Activated CD4-positive, alpha-beta memory T cell treated with anti-CD3 and anti-CD28 coated beads, Interleukin-2, amount 10 ng/mL, durations not matched to agents 7 days and 5 days (primary cell): ENCODE measurements around the gene FOXJ1. TPM values are rescaled to one million over a fixed set of nuclear protein-coding genes. Genes with fewer than 3 reads are reported as not detected.
A peak's percentile ranks its signal among the peaks of the same experiment; 100 is the strongest.

Source experiments
- CTCF ChIA-PET: fragments of 350-600 bp; sonication (Branson Sonifier 250); formaldehyde crosslinking; loops from one replicate; lab custom pipeline; 2021; ENCODE audit warnings: antibody characterized with exemption, inconsistent platforms; lab: Charles Lee
- POLR2A ChIA-PET: fragments of 350-600 bp; sonication (Branson Sonifier 250); formaldehyde crosslinking; loops from one replicate; lab custom pipeline; 2021; ENCODE audit warnings: antibody characterized with exemption; lab: Charles Lee
- DNase-seq: peaks from one replicate; pipeline ENCODE4 v3.0.0-alpha.2; 2020
- H3K27ac Mint-ChIP-seq: one replicate; pipeline ENCODE4 v1.8.0; 2021; ENCODE audit warnings: mild to moderate bottlenecking, mixed read lengths
- H3K27me3 Mint-ChIP-seq: one replicate; pipeline ENCODE4 v1.8.0; 2021; ENCODE audit warnings: mixed read lengths
- H3K36me3 Mint-ChIP-seq: one replicate; pipeline ENCODE4 v1.8.0; 2021; ENCODE audit warnings: low read depth, mixed read lengths
- H3K4me1 Mint-ChIP-seq: one replicate; pipeline ENCODE4 v1.8.0; 2021; ENCODE audit warnings: mixed read lengths
- H3K4me3 Mint-ChIP-seq: one replicate; pipeline ENCODE4 v1.8.0; 2021; ENCODE audit warnings: mild to moderate bottlenecking, mixed read lengths
- H3K9me3 Mint-ChIP-seq: one replicate; pipeline ENCODE4 v1.8.0; 2021; ENCODE audit warnings: mixed read lengths
- total RNA-seq, 2 experiments: library from RNA; stranded (reverse); gene quantifications; one replicate each; pipeline ENCODE4 v1.2.3, GENCODE V29; 2021

Gene FOXJ1
- total RNA-seq, 2 experiments from 2014 or later, result 0.13 to 0.15 TPM

GRCh38 chr17:76149214-76149613 lies 8.2 kb upstream of the FOXJ1 start:
- Mint-ChIP-seq H3K4me3 (no peak overlapping the region), H3K36me3 (peaks cover 67% of the 10 kb centered on the region), H3K27ac (no peak overlapping the region), H3K9me3 (no peaks in the 10 kb centered on the region), H3K27me3 (no peaks in the 10 kb centered on the region), H3K4me1 (peaks cover 55% of the 10 kb centered on the region)
- no peak for DNase-seq
- POLR2A ChIA-PET, result no interaction called here
- CTCF ChIA-PET, result no interaction called here

GRCh38 chr17:76148015-76148326 lies 6.9 kb upstream of the FOXJ1 start:
- DNase-seq, result no peak
- no peak overlapping the region for H3K4me3 Mint-ChIP-seq
- H3K36me3 Mint-ChIP-seq, result peaks cover 57% of the 10 kb centered on the region
- peaks cover 67% of the 10 kb centered on the region for H3K4me1 Mint-ChIP-seq
- H3K27ac Mint-ChIP-seq, result no peak overlapping the region
- H3K9me3 Mint-ChIP-seq, result no peaks in the 10 kb centered on the region
- ChIA-PET CTCF (interaction anchor here (0.6 kb wide), 1 partner anchor 132 kb away, joined by 3 read pairs; no protein-coding TSS in a partner anchor), POLR2A (no interaction called here)
- no peaks in the 10 kb centered on the region for H3K27me3 Mint-ChIP-seq

DNA sequence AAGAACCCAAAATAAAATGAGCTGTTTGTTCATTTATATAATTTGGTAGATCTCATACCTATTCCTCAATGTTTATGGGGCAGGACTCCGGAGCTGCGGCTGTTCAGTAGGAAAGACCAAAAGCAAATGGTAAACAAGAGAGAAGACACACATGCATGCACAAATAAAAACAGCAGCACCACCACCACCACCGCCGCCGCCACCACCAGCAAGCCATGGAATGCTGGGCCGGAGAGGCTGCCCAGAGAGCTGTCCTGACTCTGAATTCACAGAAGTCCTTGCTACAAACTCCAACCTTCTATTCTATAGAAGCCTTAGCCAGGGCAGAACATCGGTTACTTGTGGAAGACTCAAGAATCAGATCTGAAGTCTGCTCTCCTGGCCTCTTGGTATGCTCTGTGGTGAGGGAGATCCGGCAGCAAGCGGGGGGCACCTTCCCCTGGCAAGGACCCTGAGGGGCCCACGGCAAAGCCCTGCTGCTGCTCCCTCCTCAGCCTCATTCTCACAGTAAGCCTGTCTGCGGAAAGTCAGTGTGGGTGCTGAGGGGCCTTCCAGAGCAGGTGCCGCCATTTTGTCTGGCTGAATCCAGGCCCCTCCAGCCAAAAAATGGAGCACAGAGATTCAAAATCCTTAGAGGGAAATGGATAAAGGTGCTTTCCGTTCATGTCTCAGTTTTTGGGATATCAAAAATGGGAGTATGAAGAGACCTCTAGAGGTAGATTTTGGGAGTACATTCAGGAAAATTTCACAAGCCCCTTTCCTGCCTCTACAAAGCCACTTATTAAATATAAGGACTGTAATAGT lies 6.4 kb upstream of the FOXJ1 start:
- Mint-ChIP-seq H3K27me3 (no peaks in the 10 kb centered on the region), H3K4me1 (peaks cover 68% of the 10 kb centered on the region), H3K9me3 (no peaks in the 10 kb centered on the region), H3K27ac (peak overlapping the region; percentile 56), H3K4me3 (no peak overlapping the region), H3K36me3 (peaks cover 52% of the 10 kb centered on the region)
- POLR2A ChIA-PET, result interaction anchor here (2.5 to 8.1 kb wide), 3 partner anchors 33 to 124 kb away, joined by 16 to 173 read pairs (median 26); no protein-coding TSS in a partner anchor
- DNase-seq, result no peak
- CTCF ChIA-PET, result interaction anchor here (1.5 to 7.1 kb wide), 2 partner anchors 24 to 32 kb away, joined by 3 to 47 read pairs; no protein-coding TSS in a partner anchor

DNA sequence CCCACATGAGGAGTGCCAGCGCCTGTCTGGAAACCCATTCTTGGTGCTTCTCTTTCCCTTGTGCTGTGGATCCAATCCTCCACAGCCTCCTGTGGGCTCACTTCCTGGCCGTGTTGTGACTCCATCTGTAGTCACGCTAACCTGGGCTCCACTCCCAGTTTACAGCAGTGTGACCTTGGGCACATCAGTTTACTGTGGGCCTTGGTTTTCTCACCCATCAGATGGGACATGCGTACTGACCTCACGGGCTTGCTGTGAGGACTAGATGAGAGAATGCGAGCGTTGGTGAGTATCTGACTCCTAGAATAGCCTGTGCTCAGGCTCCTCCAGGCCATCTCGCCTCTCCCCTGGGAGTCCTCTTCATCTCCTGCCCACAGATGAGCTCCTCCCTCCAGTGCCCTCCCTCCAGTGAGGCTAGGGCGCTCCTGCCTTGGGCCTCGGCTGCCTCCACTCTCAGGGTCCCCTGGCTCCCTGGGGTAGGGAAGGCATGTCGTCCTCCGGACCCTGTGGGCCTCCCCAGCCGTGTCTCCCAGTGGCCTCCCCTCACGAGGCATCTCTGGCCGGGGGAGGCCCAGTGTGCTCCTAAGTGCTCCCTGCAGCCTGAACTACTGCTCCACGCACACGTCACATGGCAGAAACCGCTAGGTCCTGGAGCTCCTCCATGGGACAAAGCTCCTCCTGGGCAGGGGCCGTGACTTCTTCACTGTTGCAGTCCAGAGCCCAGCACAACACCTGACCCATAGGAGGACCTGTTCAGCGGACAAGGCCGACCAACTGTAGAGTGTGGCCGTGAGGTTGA lies 5.2 kb upstream of the FOXJ1 start:
- Mint-ChIP-seq H3K27ac (peak overlapping the region; percentile 91), H3K27me3 (no peaks in the 10 kb centered on the region), H3K4me1 (peaks cover 67% of the 10 kb centered on the region), H3K9me3 (no peaks in the 10 kb centered on the region), H3K4me3 (peak overlapping the region; percentile 49), H3K36me3 (peaks cover 41% of the 10 kb centered on the region)
- ChIA-PET CTCF (interaction anchor here (0.8 to 7.1 kb wide), 7 partner anchors 20 to 133 kb away, joined by 3 to 47 read pairs (median 3); partner anchors contain the start of gene EXOC7), POLR2A (interaction anchor here (0.7 to 8.1 kb wide), 20 partner anchors 8 to 363 kb away, joined by 3 to 173 read pairs (median 4); partner anchors contain the start of genes SRP68 and UBALD2)
- DNase-seq, result peak; percentile 35

GRCh38 chr17:76145231-76146052 lies 4.4 kb upstream of the FOXJ1 start:
- H3K36me3 Mint-ChIP-seq, result peaks cover 33% of the 10 kb centered on the region
- ChIA-PET CTCF (interaction anchor here (0.7 to 7.1 kb wide), 8 partner anchors 20 to 146 kb away, joined by 3 to 47 read pairs (median 3); partner anchors contain the start of gene EXOC7), POLR2A (interaction anchor here (0.7 to 8.1 kb wide), 21 partner anchors 9 to 362 kb away, joined by 3 to 173 read pairs (median 4); partner anchors contain the start of genes SRP68 and UBALD2)
- peak overlapping the region; percentile 49 for H3K4me3 Mint-ChIP-seq
- peak overlapping the region; percentile 91 for H3K27ac Mint-ChIP-seq
- H3K4me1 Mint-ChIP-seq, result peaks cover 68% of the 10 kb centered on the region
- H3K9me3 Mint-ChIP-seq, result no peaks in the 10 kb centered on the region
- H3K27me3 Mint-ChIP-seq, result peaks cover 5% of the 10 kb centered on the region
- peak; percentile 70 for DNase-seq

GRCh38 chr17:76142585-76143041 lies 1.6 kb upstream of the FOXJ1 start:
- CTCF ChIA-PET, result interaction anchor here (0.6 to 7.1 kb wide), 9 partner anchors 16 to 259 kb away, joined by 3 to 47 read pairs (median 5); no protein-coding TSS in a partner anchor
- Mint-ChIP-seq H3K36me3 (peaks cover 17% of the 10 kb centered on the region), H3K4me1 (peaks cover 71% of the 10 kb centered on the region), H3K4me3 (peak overlapping the region; percentile 71), H3K9me3 (no peaks in the 10 kb centered on the region), H3K27me3 (peaks cover 14% of the 10 kb centered on the region), H3K27ac (peak overlapping the region; percentile 91)
- POLR2A ChIA-PET, result interaction anchor here (0.7 to 8.1 kb wide), 17 partner anchors 8 to 211 kb away, joined by 3 to 173 read pairs (median 4); partner anchors contain the start of genes PRPSAP1 and UBALD2
- no peak for DNase-seq

GRCh38 chr17:76142039-76142584 lies 1.1 kb upstream of the FOXJ1 start:
- Mint-ChIP-seq H3K27ac (peak overlapping the region; percentile 91), H3K4me3 (peak overlapping the region; percentile 71), H3K27me3 (peaks cover 14% of the 10 kb centered on the region), H3K9me3 (no peaks in the 10 kb centered on the region), H3K4me1 (peaks cover 67% of the 10 kb centered on the region), H3K36me3 (peaks cover 12% of the 10 kb centered on the region)
- no peak for DNase-seq
- ChIA-PET POLR2A (interaction anchor here (1.4 to 8.1 kb wide), 13 partner anchors 8 to 138 kb away, joined by 3 to 173 read pairs (median 4); partner anchors contain the start of gene UBALD2), CTCF (interaction anchor here (0.6 to 7.1 kb wide), 6 partner anchors 16 to 259 kb away, joined by 3 to 47 read pairs (median 10); no protein-coding TSS in a partner anchor)

DNA sequence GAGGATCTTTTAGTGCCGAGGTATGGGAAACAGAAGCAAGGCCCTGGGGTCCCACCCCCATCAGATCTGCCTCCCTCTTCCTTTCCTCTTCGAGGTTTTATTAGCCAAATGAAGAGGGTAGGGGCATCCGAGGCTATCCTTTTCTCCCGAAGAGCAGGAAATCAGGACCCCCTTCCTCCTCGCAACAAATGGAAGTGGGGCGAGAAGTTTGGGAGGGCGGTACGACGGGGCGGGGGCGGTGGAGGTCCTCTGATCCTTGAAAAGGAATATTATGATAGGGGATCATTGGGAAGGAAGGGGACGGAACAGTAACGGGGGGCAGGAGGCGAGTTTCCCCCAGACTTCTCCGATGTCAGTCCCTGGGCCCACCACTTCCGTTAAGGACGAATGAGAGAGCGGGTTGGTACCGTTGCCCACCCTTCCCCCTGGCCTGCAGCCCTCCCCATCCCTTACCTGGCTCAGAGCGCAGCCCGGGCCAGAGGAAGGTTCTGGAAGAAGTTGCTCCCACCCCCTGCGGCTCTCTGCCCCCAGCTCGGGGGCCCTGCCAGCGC lies 309 bp downstream of the FOXJ1 start:
- Mint-ChIP-seq H3K9me3 (no peaks in the 10 kb centered on the region), H3K36me3 (peaks cover 8% of the 10 kb centered on the region), H3K4me3 (peak overlapping the region; percentile 71), H3K27me3 (peaks cover 14% of the 10 kb centered on the region), H3K4me1 (peaks cover 53% of the 10 kb centered on the region), H3K27ac (no peak overlapping the region)
- ChIA-PET POLR2A (interaction anchor here (0.9 to 8.1 kb wide), 13 partner anchors 11 to 139 kb away, joined by 3 to 173 read pairs (median 4); partner anchors contain the start of gene UBALD2), CTCF (interaction anchor here (4.1 to 7.1 kb wide), 3 partner anchors 14 to 139 kb away, joined by 14 to 47 read pairs (median 18); no protein-coding TSS in a partner anchor)
- no peak for DNase-seq

DNA sequence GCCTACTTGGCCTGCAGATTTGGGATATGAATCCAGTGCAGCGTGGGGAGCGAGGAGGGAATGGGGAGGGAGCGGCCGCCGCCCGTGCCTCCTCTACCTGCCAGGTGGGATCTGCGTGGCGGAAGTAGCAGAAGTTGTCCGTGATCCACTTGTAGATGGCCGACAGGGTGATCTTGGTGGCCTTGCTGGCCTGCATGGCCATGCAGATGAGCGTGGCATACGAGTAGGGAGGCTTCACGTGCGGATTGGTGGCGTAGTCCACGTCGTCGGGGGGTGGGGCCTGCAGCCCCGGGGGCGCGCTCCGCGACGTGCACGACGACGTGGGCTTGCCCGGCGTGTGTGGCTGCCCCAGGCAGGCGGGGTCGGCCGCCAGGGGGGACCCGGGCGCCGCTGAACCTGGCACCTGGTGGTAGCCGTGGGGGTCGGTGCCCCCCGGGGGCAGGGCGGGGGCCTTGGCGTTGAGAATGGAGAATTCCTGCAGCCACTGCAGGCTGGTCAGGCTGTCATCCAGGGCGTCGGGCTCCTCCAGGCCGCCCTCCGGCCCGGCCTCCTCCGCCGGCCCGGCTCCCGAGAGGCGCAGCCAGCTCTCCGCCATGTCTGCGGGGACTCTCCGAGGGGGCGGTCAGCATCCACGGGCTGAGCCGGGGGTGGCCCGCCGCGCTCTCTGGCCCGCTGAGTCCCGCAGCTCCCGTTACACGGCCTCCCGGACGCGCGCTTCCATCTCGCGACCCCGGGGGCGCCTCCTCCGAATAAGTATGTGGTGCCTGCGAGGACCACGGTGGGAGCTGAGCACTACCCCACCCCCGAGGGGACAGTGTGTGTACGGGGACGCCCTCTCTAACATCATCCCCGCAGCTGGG lies 1.0 kb downstream of the FOXJ1 start:
- H3K4me3 Mint-ChIP-seq, result no peak overlapping the region
- ChIA-PET POLR2A (interaction anchor here (1.0 to 8.1 kb wide), 5 partner anchors 24 to 131 kb away, joined by 3 to 173 read pairs (median 24); partner anchors contain the start of gene UBALD2), CTCF (no interaction called here)
- peaks cover 4% of the 10 kb centered on the region for H3K36me3 Mint-ChIP-seq
- no peak for DNase-seq
- H3K4me1 Mint-ChIP-seq, result peaks cover 51% of the 10 kb centered on the region
- peaks cover 14% of the 10 kb centered on the region for H3K27me3 Mint-ChIP-seq
- no peaks in the 10 kb centered on the region for H3K9me3 Mint-ChIP-seq
- no peak overlapping the region for H3K27ac Mint-ChIP-seq

DNA sequence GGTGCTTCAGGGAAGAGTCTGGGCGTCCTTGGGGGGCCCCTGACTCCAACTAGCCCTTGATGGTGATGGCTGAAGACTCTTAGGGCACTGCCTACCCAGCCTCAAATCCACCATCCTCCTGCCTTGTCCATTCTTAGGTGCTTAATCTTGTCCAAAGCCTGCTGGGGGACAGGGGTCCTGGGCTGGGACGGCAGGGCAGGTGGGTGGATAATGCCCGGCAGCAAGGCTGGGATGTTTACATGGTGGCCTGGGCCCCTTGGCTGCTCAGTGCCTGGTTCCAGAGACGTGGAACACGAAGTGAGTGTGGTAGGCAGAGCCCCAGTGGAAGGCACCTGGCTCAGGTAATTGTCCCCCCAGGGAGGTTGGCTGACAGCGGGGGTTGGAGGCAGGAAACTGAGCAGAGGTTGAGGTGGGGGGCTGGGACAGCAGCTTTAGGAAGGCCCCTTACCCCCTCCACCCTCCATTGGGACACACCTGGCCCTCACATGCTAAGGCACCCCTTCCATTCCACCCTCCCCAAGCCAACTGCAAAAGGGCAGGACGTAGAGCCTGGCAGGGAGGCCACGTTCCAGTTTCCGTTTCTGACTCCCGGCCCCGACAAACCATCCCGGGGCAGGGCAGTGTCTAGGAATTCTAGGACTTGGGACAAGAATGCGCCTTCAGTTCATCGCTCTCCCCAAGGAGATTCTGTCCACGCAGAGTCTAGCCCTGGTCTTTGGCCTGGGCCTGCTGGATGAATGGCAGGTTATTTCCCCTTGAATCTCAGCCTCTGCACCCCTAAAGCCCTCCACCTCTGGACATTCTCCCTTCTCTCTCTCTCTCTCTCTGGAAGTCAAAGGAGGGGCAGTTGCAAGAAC lies 1.9 kb downstream of the FOXJ1 start:
- Mint-ChIP-seq H3K9me3 (no peaks in the 10 kb centered on the region), H3K27me3 (peaks cover 14% of the 10 kb centered on the region), H3K27ac (no peak overlapping the region), H3K36me3 (no peaks in the 10 kb centered on the region), H3K4me3 (no peak overlapping the region), H3K4me1 (peaks cover 44% of the 10 kb centered on the region)
- CTCF ChIA-PET, result no interaction called here
- no peak for DNase-seq
- POLR2A ChIA-PET, result no interaction called here
